ENCODE data around the gene OVCH1.

Gene OVCH1

DNA sequence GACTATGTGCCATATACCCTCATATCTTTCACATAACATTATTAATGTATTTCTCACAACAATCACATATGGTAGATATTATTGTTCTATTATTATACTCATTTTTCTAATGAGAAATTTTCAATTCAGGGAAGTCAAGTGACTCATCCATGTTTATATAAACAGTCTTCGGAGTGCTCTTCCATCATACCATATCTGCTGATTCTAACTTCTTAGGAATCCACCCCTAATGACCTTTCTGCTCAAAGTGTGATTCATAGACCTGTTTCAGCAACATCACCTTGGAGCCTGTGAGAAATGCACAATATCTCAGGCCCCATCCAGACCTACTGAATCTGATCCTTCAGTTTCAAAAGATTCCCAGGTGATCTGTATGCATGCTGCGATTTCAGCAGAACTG lies 39.8 kb upstream of the OVCH1 start:
- no peak for DNase-seq
- Mint-ChIP-seq H3K27me3 (ENCODE audit: low read depth, poor library complexity) (peaks cover 3% of the 10 kb centered on the region), H3K4me1 (peaks cover 12% of the 10 kb centered on the region), H3K4me3 (no peak overlapping the region), H3K9me3 (no peaks in the 10 kb centered on the region), H3K27ac (no peak overlapping the region), H3K36me3 (ENCODE audit: low read depth) (no peaks in the 10 kb centered on the region)
- TF ChIP-seq, protein P1, sequence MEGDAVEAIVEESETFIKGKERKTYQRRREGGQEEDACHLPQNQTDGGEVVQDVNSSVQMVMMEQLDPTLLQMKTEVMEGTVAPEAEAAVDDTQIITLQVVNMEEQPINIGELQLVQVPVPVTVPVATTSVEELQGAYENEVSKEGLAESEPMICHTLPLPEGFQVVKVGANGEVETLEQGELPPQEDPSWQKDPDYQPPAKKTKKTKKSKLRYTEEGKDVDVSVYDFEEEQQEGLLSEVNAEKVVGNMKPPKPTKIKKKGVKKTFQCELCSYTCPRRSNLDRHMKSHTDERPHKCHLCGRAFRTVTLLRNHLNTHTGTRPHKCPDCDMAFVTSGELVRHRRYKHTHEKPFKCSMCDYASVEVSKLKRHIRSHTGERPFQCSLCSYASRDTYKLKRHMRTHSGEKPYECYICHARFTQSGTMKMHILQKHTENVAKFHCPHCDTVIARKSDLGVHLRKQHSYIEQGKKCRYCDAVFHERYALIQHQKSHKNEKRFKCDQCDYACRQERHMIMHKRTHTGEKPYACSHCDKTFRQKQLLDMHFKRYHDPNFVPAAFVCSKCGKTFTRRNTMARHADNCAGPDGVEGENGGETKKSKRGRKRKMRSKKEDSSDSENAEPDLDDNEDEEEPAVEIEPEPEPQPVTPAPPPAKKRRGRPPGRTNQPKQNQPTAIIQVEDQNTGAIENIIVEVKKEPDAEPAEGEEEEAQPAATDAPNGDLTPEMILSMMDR (IDR thresholded peaks at IDR 0.05), result no peak

DNA sequence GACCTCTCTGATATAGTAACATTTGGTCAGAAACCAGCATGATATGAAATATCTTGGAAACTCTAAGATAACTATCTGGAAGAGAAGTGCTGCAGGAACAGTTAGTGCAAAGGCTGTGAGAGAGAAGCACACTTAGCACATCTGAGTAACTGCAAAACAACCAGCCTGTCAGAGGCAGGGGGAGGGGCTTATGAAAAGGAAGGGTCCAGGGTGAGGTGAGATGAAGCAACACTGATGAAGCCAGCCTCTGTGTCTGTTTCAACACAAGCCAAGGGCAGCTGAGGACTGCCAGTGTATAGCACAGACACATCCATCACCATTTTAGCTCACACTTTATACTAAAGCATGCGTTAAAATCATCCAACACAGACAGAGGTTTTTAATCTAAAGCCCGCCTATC lies 37.4 kb upstream of the OVCH1 start:
- no peak overlapping the region for H3K4me3 Mint-ChIP-seq
- H3K27ac Mint-ChIP-seq, result no peak overlapping the region
- no peaks in the 10 kb centered on the region for H3K9me3 Mint-ChIP-seq
- H3K36me3 Mint-ChIP-seq (ENCODE audit: low read depth), result no peaks in the 10 kb centered on the region
- TF ChIP-seq, protein P1 (IDR thresholded peaks at IDR 0.05), result no peak
- peaks cover 5% of the 10 kb centered on the region for H3K27me3 Mint-ChIP-seq (ENCODE audit: low read depth, poor library complexity)
- no peak for DNase-seq
- peaks cover 20% of the 10 kb centered on the region for H3K4me1 Mint-ChIP-seq

DNA sequence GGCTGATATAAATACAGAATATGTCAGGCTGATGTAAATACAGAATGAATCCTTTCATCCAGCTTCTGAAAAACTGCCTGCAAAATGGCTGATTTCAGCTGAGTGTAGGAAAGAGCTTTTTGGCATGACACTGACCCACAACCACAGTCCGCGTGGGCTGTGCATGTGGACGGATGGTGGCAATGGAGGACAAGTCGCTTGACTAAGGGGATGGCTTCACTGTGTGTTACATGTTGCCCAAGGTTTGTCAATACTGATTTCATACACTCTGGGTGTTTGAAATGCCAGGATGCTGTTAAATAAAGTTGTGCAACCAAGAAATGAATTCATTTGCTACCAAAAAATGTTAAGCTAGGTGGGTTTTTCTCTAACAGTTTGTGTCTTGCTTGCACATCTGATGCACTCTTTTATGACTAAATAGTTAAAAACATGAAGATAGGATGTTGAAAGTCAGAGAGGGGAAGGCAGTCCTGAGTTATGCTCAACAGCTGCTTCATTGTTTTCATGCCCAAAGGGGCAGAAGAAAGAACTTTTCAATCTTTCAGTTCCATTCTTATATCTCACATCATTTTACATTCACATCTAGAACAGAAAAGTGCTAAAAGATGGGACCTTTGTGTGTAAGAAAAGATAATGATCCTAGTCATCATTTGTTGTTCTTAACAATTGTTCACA lies 36.5 kb upstream of the OVCH1 start:
- no peak overlapping the region for H3K4me3 Mint-ChIP-seq
- peaks cover 20% of the 10 kb centered on the region for H3K4me1 Mint-ChIP-seq

DNA sequence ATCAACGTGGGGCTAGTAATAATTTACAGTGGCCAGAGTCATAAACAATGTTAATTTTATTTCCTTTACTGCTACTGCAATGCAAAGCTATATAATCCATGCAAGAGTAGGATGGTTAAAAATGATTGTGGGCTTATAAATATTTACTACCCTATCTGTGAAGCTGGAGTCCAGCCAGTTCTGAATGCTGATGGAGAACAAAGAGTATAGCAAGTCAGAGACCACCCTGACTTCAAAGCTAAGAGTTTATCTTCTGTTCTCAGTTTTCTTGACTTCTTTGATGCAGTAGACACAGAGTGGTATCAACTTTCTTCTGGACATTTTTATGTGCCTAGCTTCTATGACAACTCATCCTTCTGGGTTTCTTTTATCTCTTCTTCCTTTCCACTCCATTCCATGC lies 34.0 kb upstream of the OVCH1 start:
- Mint-ChIP-seq H3K4me1 (peaks cover 20% of the 10 kb centered on the region), H3K27me3 (ENCODE audit: low read depth, poor library complexity) (peaks cover 3% of the 10 kb centered on the region), H3K4me3 (no peak overlapping the region), H3K36me3 (ENCODE audit: low read depth) (no peaks in the 10 kb centered on the region), H3K27ac (no peak overlapping the region), H3K9me3 (no peaks in the 10 kb centered on the region)
- TF ChIP-seq, protein P1 (IDR thresholded peaks at IDR 0.05), result no peak
- DNase-seq, result no peak

More for the DNA sequence above, 36.5 kb upstream of the OVCH1 start:
- no peak for DNase-seq
- Mint-ChIP-seq H3K27me3 (ENCODE audit: low read depth, poor library complexity) (peaks cover 5% of the 10 kb centered on the region), H3K27ac (no peak overlapping the region), H3K36me3 (ENCODE audit: low read depth) (no peaks in the 10 kb centered on the region), H3K9me3 (no peaks in the 10 kb centered on the region)
- TF ChIP-seq, protein P1 (IDR thresholded peaks at IDR 0.05), result no peak

DNA sequence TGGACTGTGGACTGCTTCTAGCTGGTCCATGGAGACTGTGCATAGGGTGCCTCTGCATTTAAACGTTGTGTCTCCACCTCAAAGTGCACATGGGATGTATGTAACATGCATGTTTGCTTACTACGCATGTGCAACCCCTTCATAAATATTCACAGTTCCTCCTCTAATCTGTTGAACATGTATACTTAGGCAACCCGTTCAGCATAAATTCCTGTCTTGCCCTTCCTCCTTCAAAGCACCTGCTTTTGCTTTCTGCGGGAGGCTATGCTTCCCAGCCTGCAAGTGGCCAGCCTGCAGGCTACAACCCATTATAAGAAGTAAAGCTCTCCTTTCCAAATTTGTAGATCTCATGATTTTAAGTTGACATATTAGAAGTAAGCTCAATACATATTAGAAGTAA lies 33.0 kb upstream of the OVCH1 start:
- no peaks in the 10 kb centered on the region for H3K9me3 Mint-ChIP-seq
- TF ChIP-seq, protein P1 (IDR thresholded peaks at IDR 0.05), result no peak

DNA sequence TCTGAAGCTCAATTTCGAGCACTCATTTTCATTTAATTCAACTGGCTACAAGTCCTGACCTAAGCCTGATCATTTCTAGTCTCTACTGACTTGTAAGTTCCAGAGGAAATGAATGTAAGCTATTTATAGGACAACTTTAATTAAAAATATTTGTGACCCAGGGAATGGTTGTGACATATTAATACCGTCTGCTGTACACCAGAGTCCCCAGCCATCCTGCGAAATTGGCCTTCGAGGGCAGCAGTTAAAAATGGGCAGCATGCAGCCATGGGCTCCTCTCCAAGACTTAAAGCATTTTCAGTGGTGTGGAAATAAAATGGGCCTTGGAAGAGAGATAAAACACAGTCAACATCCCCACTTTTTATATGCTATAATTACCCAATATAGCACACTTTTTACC lies 30.7 kb upstream of the OVCH1 start:
- H3K36me3 Mint-ChIP-seq (ENCODE audit: low read depth), result no peaks in the 10 kb centered on the region
- peaks cover 14% of the 10 kb centered on the region for H3K4me1 Mint-ChIP-seq
- no peak overlapping the region for H3K4me3 Mint-ChIP-seq
- no peak overlapping the region for H3K27ac Mint-ChIP-seq
- H3K9me3 Mint-ChIP-seq, result no peaks in the 10 kb centered on the region
- TF ChIP-seq, protein P1 (IDR thresholded peaks at IDR 0.05), result no peak
- DNase-seq, result no peak
- H3K27me3 Mint-ChIP-seq (ENCODE audit: low read depth, poor library complexity), result peaks cover 4% of the 10 kb centered on the region

More for the DNA sequence above, 33.0 kb upstream of the OVCH1 start:
- H3K4me1 Mint-ChIP-seq, result peaks cover 20% of the 10 kb centered on the region
- H3K36me3 Mint-ChIP-seq (ENCODE audit: low read depth), result no peaks in the 10 kb centered on the region
- no peak overlapping the region for H3K27ac Mint-ChIP-seq
- no peak overlapping the region for H3K4me3 Mint-ChIP-seq
- DNase-seq, result no peak
- peaks cover 3% of the 10 kb centered on the region for H3K27me3 Mint-ChIP-seq (ENCODE audit: low read depth, poor library complexity)
